SKM-1 treated with dmso at 0.1 percent for 144 hours (cell line): ENCODE measurements around the gene ENO2.
"Not testable (repeated sequence)": the region's sequence is repeated elsewhere in the genome, so short reads cannot be mapped to it uniquely, and the experiment has no call there.

Source experiments
- DNase-seq: peaks from one replicate; lab custom pipeline; 2025; ENCODE audit not compliant: unreplicated experiment; lab: John Stamatoyannopoulos, UW

ENO2 gene

GRCh38 chr12:6886206-6886999 is 28.0 kb upstream of the ENO2 start:
- DNase-seq: not testable (repeated sequence)

GRCh38 chr12:6887460-6887859 is 26.9 kb upstream of the ENO2 start:
- no peak for DNase-seq

- no peak for DNase-seq
Measured at GRCh38 chr12:6888360-6888759, 26.0 kb upstream of the ENO2 start.

- not testable (repeated sequence) for DNase-seq
Measured at GRCh38 chr12:6888794-6889193, 25.6 kb upstream of the ENO2 start.

- DNase-seq: not testable (repeated sequence)
Measured at GRCh38 chr12:6889775-6890573, 24.4 kb upstream of the ENO2 start.

GRCh38 chr12:6890789-6891645 is 23.4 kb upstream of the ENO2 start:
- peak; percentile 78 for DNase-seq

- no peak for DNase-seq
Measured at GRCh38 chr12:6891646-6892001, 22.8 kb upstream of the ENO2 start.

GRCh38 chr12:6892683-6893082 is 21.7 kb upstream of the ENO2 start:
- DNase-seq: not testable (repeated sequence)

GRCh38 chr12:6894321-6894720 is 20.1 kb upstream of the ENO2 start:
- DNase-seq: no peak

- DNase-seq: no peak
Measured at GRCh38 chr12:6896846-6897435, 17.4 kb upstream of the ENO2 start.

GRCh38 chr12:6899427-6899826 is 15.0 kb upstream of the ENO2 start:
- DNase-seq: no peak

- peak; percentile 43 for DNase-seq
Measured at GRCh38 chr12:6899837-6900519, 14.4 kb upstream of the ENO2 start.

- DNase-seq: no peak
Measured at GRCh38 chr12:6902448-6902847, 11.9 kb upstream of the ENO2 start.

- DNase-seq: no peak
Measured at GRCh38 chr12:6903722-6904121, 10.7 kb upstream of the ENO2 start.

- DNase-seq: peak; percentile 84
Measured at GRCh38 chr12:6904280-6905276, 9.8 kb upstream of the ENO2 start, which contains the start of gene LRRC23. TSS of gene LRRC23 (plus strand) at chr12:6904822. CDS start at chr12:6905634, 812 bp downstream.

- no peak for DNase-seq
Measured at GRCh38 chr12:6905414-6906040, 8.9 kb upstream of the ENO2 start.

- DNase-seq: not testable (repeated sequence)
Measured at GRCh38 chr12:6908141-6908540, 6.2 kb upstream of the ENO2 start.

- DNase-seq: no peak
Measured at GRCh38 chr12:6909421-6910145, 4.8 kb upstream of the ENO2 start.
